Thyroid gland (tissue), 4 donors: ENCODE results near the gene PIP5K1A. TPM values are rescaled to one million over a fixed set of nuclear protein-coding genes. Genes with fewer than 3 reads are reported as not detected.

ENCODE experiments used
- DNase-seq, 2 donors: peaks; one replicate each; pipeline ENCODE4 v3.0.0-alpha.2; 2019
- H3K27ac ChIP-seq, 3 donors: fragments of 200-600 bp; sonication (generic); 1 replicate in 2 of 3; 2 replicates in 1 of 3; pipeline ENCODE4 v1.5.1; 2016 to 2019; ENCODE audit warnings: mild to moderate bottlenecking in 1 of 3, moderate library complexity in 1 of 3
- H3K27me3 ChIP-seq: fragments of 200-600 bp; sonication (generic); one replicate; pipeline ENCODE4 v1.5.1; 2019
- H3K36me3 ChIP-seq, 2 donors: fragments of 200-600 bp; sonication (generic); one replicate each; pipeline ENCODE4 v1.5.1; 2016 to 2019
- H3K4me1 ChIP-seq, 2 donors: fragments of 200-600 bp; sonication (generic); one replicate each; pipeline ENCODE4 v1.5.1; 2017 to 2019
- H3K4me3 ChIP-seq, 3 donors: fragments of 200-600 bp; sonication (generic); replicated peaks in 1 of 3; 1 replicate in 2 of 3; 2 replicates in 1 of 3; pipeline ENCODE4 v1.5.1; 2016; ENCODE audit warnings: mild to moderate bottlenecking in 1 of 3
- H3K9me3 ChIP-seq: fragments of 200-600 bp; sonication (generic); one replicate; pipeline ENCODE4 v1.5.1; 2017
- CTCF ChIP-seq, 6 experiments: fragments of 200-600 bp in 3 of 6; fragments of 450-650 bp in 3 of 6; sonication (generic) in 3 of 6; IDR thresholded peaks; one replicate each; pipeline ENCODE4 v1.5.1; 2016 to 2019; ENCODE audit warnings: antibody characterized with exemption in 6 of 6, mild to moderate bottlenecking in 2 of 6, inconsistent platforms in 1 of 6, moderate library complexity in 1 of 6
- POLR2A ChIP-seq, 2 donors: fragments of 450-650 bp; IDR thresholded peaks; one replicate each; pipeline ENCODE4 v1.6.1; 2017; ENCODE audit warnings: antibody characterized with exemption in 2 of 2, mild to moderate bottlenecking in 2 of 2, moderate library complexity in 1 of 2
- WGBS, 2 donors: methylation state at CpG; one replicate each; pipeline ENCODE4 v1.1.5; 2017; 5-methylcytosine and 5-hydroxymethylcytosine counted together
- intact Hi-C: fragments of 100-400 bp; cut with DNase I; formaldehyde crosslinking; loops from one replicate; pipeline ENCODE4 v1.15.1; 2023
- total RNA-seq, 4 donors: library from RNA; depleted of rRNA; stranded (reverse); fragments of >200 nt; gene quantifications; one replicate each; pipeline ENCODE4 v1.2.3, GENCODE V29; 2016

Gene PIP5K1A
- total RNA-seq, 4 donors from 2014 or later = 53.4 to 74.5 (median 57.8) TPM

- 65 to 66% methylated on average over 16 of the region's 16 CpGs for WGBS, 2 donors
- H3K4me1 ChIP-seq = peaks cover 4 to 14% of the 10 kb centered on the region in 2 donors
- H3K4me3 ChIP-seq = no peak overlapping the region
- no peaks in the 10 kb centered on the region for H3K9me3 ChIP-seq
- H3K36me3 ChIP-seq = peaks cover 25 to 26% of the 10 kb centered on the region in 2 donors
- TF ChIP-seq POLR2A (IDR thresholded peaks at IDR 0.05) (no peak), CTCF (IDR thresholded peaks at IDR 0.05) (peak; percentile 72 to 85 (median 80))
- peak; percentile 62 to 66 for DNase-seq
- H3K27ac ChIP-seq = no peak overlapping the region
- no peaks in the 10 kb centered on the region for H3K27me3 ChIP-seq
- intact Hi-C loops = loop anchor here (5.0 kb wide), 1 partner anchor 55 kb away; the partner anchor contains the start of gene PIP5K1A
These were observed 53.5 kb downstream of the PIP5K1A start for GRCh38 chr1:151251656-151252470.

GRCh38 chr1:151254217-151255213 lies 56.2 kb downstream of the PIP5K1A start, which contains the start of gene PSMD4:
PSMD4 (plus strand) TSS chr1:151254734; CDS start chr1:151254783, 49 bp downstream.
- Histone ChIP-seq H3K9me3 (no peaks in the 10 kb centered on the region), H3K27me3 (no peaks in the 10 kb centered on the region), H3K27ac (peak within 1 kb of the TSS; percentile 55 to 78 (median 74)), H3K36me3 (peaks cover under 1 to 4% of the 10 kb centered on the region in 2 donors), H3K4me1 (peaks cover 4 to 14% of the 10 kb centered on the region in 2 donors), H3K4me3 (peak within 1 kb of the TSS; percentile 8 to 96 (median 62))
- TF ChIP-seq CTCF (IDR thresholded peaks at IDR 0.05) = no peak
- peak in 1 of 2 donors; percentile 79 for TF ChIP-seq POLR2A (IDR thresholded peaks at IDR 0.05)
- 12 to 17% methylated on average over 48 to 56 of the region's 56 CpGs for WGBS, 2 donors
- intact Hi-C loops = loop anchor here (5.0 kb wide), 1 partner anchor 57 kb away; the partner anchor contains the start of gene PIP5K1A
- DNase-seq = peak; percentile 94 to 96

GRCh38 chr1:151255381-151255780 lies 57.0 kb downstream of the PIP5K1A start:
- no peak for TF ChIP-seq CTCF (IDR thresholded peaks at IDR 0.05)
- no peak for TF ChIP-seq POLR2A (IDR thresholded peaks at IDR 0.05)
- Histone ChIP-seq H3K27me3 (no peaks in the 10 kb centered on the region), H3K4me3 (peak overlapping the region in 2 of 3 donors; percentile 62 to 96), H3K36me3 (no peaks in the 10 kb centered on the region), H3K27ac (no peak overlapping the region), H3K4me1 (peaks cover 4 to 14% of the 10 kb centered on the region in 2 donors), H3K9me3 (no peaks in the 10 kb centered on the region)
- intact Hi-C loops = no loop called here
- 40 to 45% methylated on average over 10 of the region's 10 CpGs for WGBS, 2 donors
- DNase-seq = no peak

- 88 to 94% methylated on average over 2 of the region's 2 CpGs for WGBS, 2 donors
- H3K4me3 ChIP-seq = no peak overlapping the region
- intact Hi-C loops = no loop called here
- H3K27ac ChIP-seq = no peak overlapping the region
- no peak for DNase-seq
- no peaks in the 10 kb centered on the region for H3K9me3 ChIP-seq
- no peaks in the 10 kb centered on the region for H3K27me3 ChIP-seq
- H3K36me3 ChIP-seq = peaks cover under 1 to 15% of the 10 kb centered on the region in 2 donors
- H3K4me1 ChIP-seq = peaks cover 0 to 10% of the 10 kb centered on the region in 2 donors
- TF ChIP-seq POLR2A (IDR thresholded peaks at IDR 0.05) = no peak
- TF ChIP-seq CTCF (IDR thresholded peaks at IDR 0.05) = no peak
These were observed 61.0 kb downstream of the PIP5K1A start for GRCh38 chr1:151259351-151259750.
